Endothelial cell of umbilical vein (primary cell): Measurements from ENCODE around the gene PDGFA. TPM values are rescaled to one million over a fixed set of nuclear protein-coding genes. Genes with fewer than 3 reads are reported as not detected.

Experiments
- BruUV-seq: library from RNA; stranded (reverse); fragments of 400-500 nt; replicated peaks from 2 replicates; lab custom pipeline; 2021; lab: Mats Ljungman, UMichigan
- CTCF ChIA-PET: fragments of 300-600, 350-600 bp; sonication (Branson Sonifier 250); formaldehyde crosslinking; loops from one replicate; lab custom pipeline; 2021; ENCODE audit warnings: antibody characterized with exemption, inconsistent platforms; lab: Charles Lee
- POLR2A ChIA-PET: fragments of 300-600, 350-600 bp; sonication (Branson Sonifier 250); formaldehyde crosslinking; loops from one replicate; lab custom pipeline; 2021; ENCODE audit warnings: antibody characterized with exemption, inconsistent platforms; lab: Charles Lee
- DNase-seq: peaks from one replicate; pipeline ENCODE4 v3.0.0-alpha.2; 2011; ENCODE audit warnings: low read depth, low spot score
- FAIRE-seq: peaks from 2 replicates; lab custom pipeline; 2011; peaks lifted over from hg19 to GRCh38; lab: Jason Lieb, UNC
- H2AFZ ChIP-seq: 2 replicates; pipeline ENCODE4 v1.6.0; 2012; ENCODE audit warnings: low read depth, low read length, control low read depth, inconsistent platforms
- H3K27ac ChIP-seq: 2 replicates; pipeline ENCODE4 v1.5.1; 2011; ENCODE audit warnings: low read depth, mild to moderate bottlenecking, control low read depth, low read length, moderate library complexity; ENCODE audit not compliant: insufficient read depth
- H3K27me3 ChIP-seq, 2 experiments: 2 replicates each; pipeline versions ENCODE4 v1.6.0 to v1.6.1; 2011; ENCODE audit warnings: low read length in 2 of 2, mixed read lengths in 1 of 2; ENCODE audit not compliant: control insufficient read depth in 2 of 2, insufficient read depth in 2 of 2
- H3K36me3 ChIP-seq, 2 experiments: 2 replicates in 1 of 2; 3 replicates in 1 of 2; pipeline ENCODE4 v1.5.1; 2011; ENCODE audit warnings: low read length in 2 of 2, mild to moderate bottlenecking in 1 of 2, moderate library complexity in 1 of 2; ENCODE audit not compliant: control insufficient read depth in 2 of 2, insufficient read depth in 2 of 2; ENCODE audit errors: extremely low read depth in 1 of 2
- H3K4me1 ChIP-seq: 3 replicates; pipeline ENCODE4 v1.5.1; 2011; ENCODE audit warnings: mild to moderate bottlenecking, low read length; ENCODE audit not compliant: control insufficient read depth, insufficient read depth; ENCODE audit errors: extremely low read depth
- H3K4me2 ChIP-seq: 2 replicates; pipeline ENCODE4 v1.6.1; 2011; ENCODE audit warnings: low read length, control low read depth, mixed read lengths; ENCODE audit not compliant: insufficient read depth
- H3K4me3 ChIP-seq, 3 experiments: fragments of 200-600 bp in 1 of 3; sonication (generic), shearing (Covaris generic) in 1 of 3; replicated peaks in 1 of 3; 2 replicates each; pipeline ENCODE4 v1.5.1; 2011 to 2016; ENCODE audit warnings: control low read depth in 3 of 3, low read length in 3 of 3, mild to moderate bottlenecking in 2 of 3, inconsistent platforms in 1 of 3, low read depth in 1 of 3, moderate library complexity in 1 of 3; ENCODE audit not compliant: insufficient read depth in 1 of 3
- H3K79me2 ChIP-seq: 2 replicates; pipeline ENCODE4 v1.6.0; 2012; ENCODE audit warnings: low read length, inconsistent platforms; ENCODE audit not compliant: control insufficient read depth, insufficient read depth
- H3K9ac ChIP-seq: replicated peaks from 2 replicates; pipeline ENCODE3; 2011; ENCODE audit warnings: low read length, control low read depth; ENCODE audit not compliant: insufficient read depth; ENCODE audit errors: extremely low read depth
- H3K9me1 ChIP-seq: replicated peaks from 3 replicates; pipeline ENCODE4 v1.6.0; 2011; ENCODE audit warnings: mild to moderate bottlenecking, low read length; ENCODE audit not compliant: control insufficient read depth, insufficient read depth; ENCODE audit errors: extremely low read depth
- H3K9me3 ChIP-seq: replicated peaks from 2 replicates; pipeline ENCODE4 v1.5.1; 2012; ENCODE audit warnings: low read length, inconsistent platforms; ENCODE audit not compliant: control insufficient read depth, insufficient read depth
- H4K20me1 ChIP-seq: replicated peaks from 2 replicates; pipeline ENCODE3; 2011; ENCODE audit warnings: mild to moderate bottlenecking, low read length; ENCODE audit not compliant: control insufficient read depth, insufficient read depth; ENCODE audit errors: extremely low read depth
- CTCF ChIP-seq, 2 donors: IDR thresholded peaks; 1 replicate in 1 of 2; 2 replicates in 1 of 2; pipeline ENCODE4 v1.5.1; 2011; ENCODE audit warnings: low read length in 2 of 2, mild to moderate bottlenecking in 2 of 2, moderate library complexity in 2 of 2, control low read depth in 1 of 2, inconsistent platforms in 1 of 2, low read depth in 1 of 2; ENCODE audit not compliant: insufficient read depth in 1 of 2; ENCODE audit errors: extremely low read depth in 1 of 2
- JUN ChIP-seq: IDR thresholded peaks from 2 replicates; pipeline ENCODE4 v1.6.1; 2011; ENCODE audit warnings: borderline replicate concordance, low read depth; ENCODE audit not compliant: insufficient read length, insufficient read depth
- dilution Hi-C: fragments of 300-500 bp; cut with MboI; formaldehyde crosslinking; loops from one replicate; pipeline ENCODE4 v1.15.0; 2019; ENCODE audit warnings: low sequenced_read_pairs; ENCODE audit not compliant: extremely low pct_ligation_motif_present
- intact Hi-C: fragments of 100-400 bp; cut with micrococcal nuclease; formaldehyde crosslinking; loops from one replicate; pipeline ENCODE4 v1.10.0; 2022
- polyA plus RNA-seq, 4 experiments: library from polyadenylated mRNA; depleted of rRNA in 3 of 4; stranded (reverse) in 3 of 4; unstranded in 1 of 4; fragments of >200 nt; gene quantifications; 2 replicates each; pipeline versions ENCODE4 v1.2.1 to v1.2.3, GENCODE V29; 2011 to 2012; ENCODE audit warnings: missing spikeins in 1 of 4
- total RNA-seq: library from RNA; stranded (reverse); gene quantifications from 2 replicates; pipeline ENCODE4 v1.2.3, GENCODE V29; 2021

Gene PDGFA
- total and polyA plus RNA-seq, 2 donors (not counting 3 experiments of a cell fraction or from before 2014, with no cell fraction given) = 17.4 to 62.4 TPM

GRCh38 chr7:489876-490275 lies 29.8 kb downstream of the PDGFA start:
- dilution Hi-C loops = no loop called here

GRCh38 chr7:486216-486743 lies 33.4 kb downstream of the PDGFA start:
- H3K9me1 ChIP-seq = no peaks in the 10 kb centered on the region
- FAIRE-seq (no peak), DNase-seq (no peak)
- H3K4me1 ChIP-seq = no peaks in the 10 kb centered on the region
- intact Hi-C loops (no loop called here), dilution Hi-C loops (no loop called here)
- H3K9ac ChIP-seq = no peak overlapping the region
- H2AFZ ChIP-seq = no peak overlapping the region
- H3K36me3 ChIP-seq = no peaks in the 10 kb centered on the region
- CTCF ChIA-PET = no interaction called here
- BruUV-seq = no TSS peak
- no peaks in the 10 kb centered on the region for H4K20me1 ChIP-seq
- H3K4me3 ChIP-seq = no peak overlapping the region
- POLR2A ChIA-PET = no interaction called here
- H3K27me3 ChIP-seq = peaks cover 2 to 4% of the 10 kb centered on the region in 2 experiments
- no peaks in the 10 kb centered on the region for H3K9me3 ChIP-seq
- H3K27ac ChIP-seq = no peak overlapping the region
- no peaks in the 10 kb centered on the region for H3K79me2 ChIP-seq
- H3K4me2 ChIP-seq = no peak overlapping the region
- no peak for TF ChIP-seq JUN

More at GRCh38 chr7:489876-490275, 29.8 kb downstream of the PDGFA start:
- Histone ChIP-seq H3K4me3 (no peak overlapping the region), H3K4me2 (no peak overlapping the region), H3K27me3 (peaks cover 2 to 4% of the 10 kb centered on the region in 2 experiments), H3K27ac (no peak overlapping the region), H3K9ac (no peak overlapping the region), H3K9me3 (no peaks in the 10 kb centered on the region), H3K36me3 (no peaks in the 10 kb centered on the region), H3K79me2 (no peaks in the 10 kb centered on the region), H3K4me1 (no peaks in the 10 kb centered on the region), H4K20me1 (no peaks in the 10 kb centered on the region), H3K9me1 (no peaks in the 10 kb centered on the region), H2AFZ (no peak overlapping the region)
- no peak for FAIRE-seq
- no peak for DNase-seq
- TF ChIP-seq CTCF (IDR thresholded peaks at IDR 0.05; ENCODE audit: extremely low read depth in 1 of 2, insufficient read depth in 1 of 2, low read depth in 1 of 2, low read length in 2 of 2) = no peak
- TF ChIP-seq JUN = no peak
- intact Hi-C loops = no loop called here
- ChIA-PET POLR2A (no interaction called here), CTCF (interaction anchor here (1.3 kb wide), 1 partner anchor 40 kb away, joined by 3 read pairs; no protein-coding TSS in a partner anchor)
- no TSS peak for BruUV-seq
